Osteocyte (in vitro differentiated cells): ENCODE measurements around the gene ARID3C. TPM values are rescaled to one million over a fixed set of nuclear protein-coding genes. Genes with fewer than 3 reads are reported as not detected.
A peak's percentile ranks its signal among the peaks of the same experiment; 100 is the strongest.

Experiments
- DNase-seq: peaks from one replicate; pipeline ENCODE4 v3.0.0; 2021; ENCODE audit warnings: mixed read lengths; ENCODE audit not compliant: unreplicated experiment; ENCODE audit errors: extremely low spot score
- H3K27ac Mint-ChIP-seq: one replicate; pipeline ENCODE4 v1.8.0; 2021; ENCODE audit warnings: mild to moderate bottlenecking, mixed read lengths; ENCODE audit not compliant: unreplicated experiment
- H3K27me3 Mint-ChIP-seq: one replicate; pipeline ENCODE4 v1.8.0; 2021; ENCODE audit warnings: mixed read lengths; ENCODE audit not compliant: unreplicated experiment
- H3K36me3 Mint-ChIP-seq: one replicate; pipeline ENCODE4 v1.8.0; 2021; ENCODE audit warnings: mixed read lengths; ENCODE audit not compliant: unreplicated experiment
- H3K4me1 Mint-ChIP-seq: one replicate; pipeline ENCODE4 v1.8.0; 2021; ENCODE audit warnings: mixed read lengths; ENCODE audit not compliant: unreplicated experiment
- H3K4me3 Mint-ChIP-seq: one replicate; pipeline ENCODE4 v1.8.0; 2021; ENCODE audit warnings: mild to moderate bottlenecking, moderate library complexity, mixed read lengths; ENCODE audit not compliant: unreplicated experiment
- H3K9me3 Mint-ChIP-seq: one replicate; pipeline ENCODE4 v1.8.0; 2021; ENCODE audit warnings: mixed read lengths; ENCODE audit not compliant: unreplicated experiment
- total RNA-seq: library from RNA; stranded (reverse); gene quantifications from 2 replicates; pipeline ENCODE4 v1.2.1, GENCODE V29; 2021
- TF ChIP-seq, protein P1 (sequence below): fragments of 200-600 bp; sonication (generic); IDR thresholded peaks from 2 replicates; pipeline ENCODE4 v1.5.0; 2021; ENCODE audit warnings: antibody characterized with exemption, mild to moderate bottlenecking, moderate library complexity

ARID3C gene
- total RNA-seq, 1 donor from 2014 or later: not detected

DNA sequence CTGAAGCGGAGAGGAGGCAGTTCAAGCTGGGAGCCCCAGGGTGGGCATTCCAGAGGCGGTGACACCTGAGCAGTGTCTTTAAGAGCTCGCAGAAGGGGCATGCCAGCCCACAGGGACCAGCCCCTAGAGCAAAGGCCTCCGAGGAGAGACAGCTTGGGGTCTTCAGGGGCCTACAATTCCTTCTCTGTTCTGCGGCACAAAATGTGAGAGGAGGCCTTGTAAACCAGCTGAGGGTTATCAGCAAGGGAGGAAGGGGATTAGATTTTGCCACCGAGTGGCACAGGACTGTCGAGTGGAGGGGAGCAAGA is 9.2 kb upstream of the ARID3C start:
- H3K27me3 Mint-ChIP-seq: no peaks in the 10 kb centered on the region
- H3K4me3 Mint-ChIP-seq: peak overlapping the region; percentile 84
- TF ChIP-seq, protein P1, sequence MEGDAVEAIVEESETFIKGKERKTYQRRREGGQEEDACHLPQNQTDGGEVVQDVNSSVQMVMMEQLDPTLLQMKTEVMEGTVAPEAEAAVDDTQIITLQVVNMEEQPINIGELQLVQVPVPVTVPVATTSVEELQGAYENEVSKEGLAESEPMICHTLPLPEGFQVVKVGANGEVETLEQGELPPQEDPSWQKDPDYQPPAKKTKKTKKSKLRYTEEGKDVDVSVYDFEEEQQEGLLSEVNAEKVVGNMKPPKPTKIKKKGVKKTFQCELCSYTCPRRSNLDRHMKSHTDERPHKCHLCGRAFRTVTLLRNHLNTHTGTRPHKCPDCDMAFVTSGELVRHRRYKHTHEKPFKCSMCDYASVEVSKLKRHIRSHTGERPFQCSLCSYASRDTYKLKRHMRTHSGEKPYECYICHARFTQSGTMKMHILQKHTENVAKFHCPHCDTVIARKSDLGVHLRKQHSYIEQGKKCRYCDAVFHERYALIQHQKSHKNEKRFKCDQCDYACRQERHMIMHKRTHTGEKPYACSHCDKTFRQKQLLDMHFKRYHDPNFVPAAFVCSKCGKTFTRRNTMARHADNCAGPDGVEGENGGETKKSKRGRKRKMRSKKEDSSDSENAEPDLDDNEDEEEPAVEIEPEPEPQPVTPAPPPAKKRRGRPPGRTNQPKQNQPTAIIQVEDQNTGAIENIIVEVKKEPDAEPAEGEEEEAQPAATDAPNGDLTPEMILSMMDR: no peak
- peaks cover 20% of the 10 kb centered on the region for H3K4me1 Mint-ChIP-seq
- DNase-seq: no peak
- no peaks in the 10 kb centered on the region for H3K9me3 Mint-ChIP-seq
- peak overlapping the region; percentile 94 for H3K27ac Mint-ChIP-seq
- no peaks in the 10 kb centered on the region for H3K36me3 Mint-ChIP-seq

DNA sequence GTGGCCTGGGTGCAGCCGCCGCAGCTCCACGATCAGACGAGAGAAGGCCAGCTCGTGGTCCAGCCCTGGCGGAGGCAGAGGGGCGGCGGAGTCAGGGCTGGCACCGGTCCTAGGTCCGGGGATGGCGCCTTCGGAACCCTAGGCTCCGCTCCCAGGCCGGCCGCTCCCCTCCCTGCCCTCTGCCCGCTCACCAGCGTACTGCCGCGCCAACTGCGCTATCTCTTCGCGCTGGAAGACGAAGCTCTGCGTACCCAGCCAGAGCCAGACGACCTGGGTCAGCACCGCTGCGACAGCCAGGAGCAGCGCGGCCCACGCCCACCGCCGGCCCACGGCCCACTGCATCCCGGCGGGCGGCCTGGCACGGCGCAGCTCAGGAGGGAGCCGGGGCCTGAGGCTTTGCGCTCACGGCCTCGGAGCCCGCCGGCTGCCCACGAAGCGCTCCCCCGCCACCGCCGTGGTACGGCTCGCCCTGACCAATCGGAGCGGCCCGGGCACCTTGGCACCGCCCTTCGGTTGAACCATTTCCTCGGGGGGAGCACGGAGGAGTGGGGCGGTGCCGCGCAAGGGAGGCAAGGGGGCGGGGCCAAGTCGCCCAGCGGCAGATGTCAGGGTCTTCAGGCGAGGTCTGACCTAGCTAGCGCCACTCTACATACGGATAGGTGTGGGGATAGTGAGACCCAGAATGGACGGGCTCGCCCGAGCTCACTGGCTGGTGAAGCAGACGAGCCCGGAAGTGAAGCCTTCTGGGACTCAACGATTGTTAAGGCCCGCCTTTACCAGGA is 8.7 kb upstream of the ARID3C start, which contains the start of gene SIGMAR1:
Gene SIGMAR1, minus strand, starts transcription at position 432 of the 782 bp plus-strand sequence. Its CDS starts 90 bp downstream, at position 342.
- Mint-ChIP-seq H3K36me3 (no peaks in the 10 kb centered on the region), H3K9me3 (no peaks in the 10 kb centered on the region), H3K4me1 (peaks cover 20% of the 10 kb centered on the region), H3K4me3 (peak within 1 kb of the TSS; percentile 84), H3K27me3 (no peaks in the 10 kb centered on the region), H3K27ac (peak within 1 kb of the TSS; percentile 94)
- DNase-seq: peak; percentile 97
- TF ChIP-seq, protein P1: no peak

DNA sequence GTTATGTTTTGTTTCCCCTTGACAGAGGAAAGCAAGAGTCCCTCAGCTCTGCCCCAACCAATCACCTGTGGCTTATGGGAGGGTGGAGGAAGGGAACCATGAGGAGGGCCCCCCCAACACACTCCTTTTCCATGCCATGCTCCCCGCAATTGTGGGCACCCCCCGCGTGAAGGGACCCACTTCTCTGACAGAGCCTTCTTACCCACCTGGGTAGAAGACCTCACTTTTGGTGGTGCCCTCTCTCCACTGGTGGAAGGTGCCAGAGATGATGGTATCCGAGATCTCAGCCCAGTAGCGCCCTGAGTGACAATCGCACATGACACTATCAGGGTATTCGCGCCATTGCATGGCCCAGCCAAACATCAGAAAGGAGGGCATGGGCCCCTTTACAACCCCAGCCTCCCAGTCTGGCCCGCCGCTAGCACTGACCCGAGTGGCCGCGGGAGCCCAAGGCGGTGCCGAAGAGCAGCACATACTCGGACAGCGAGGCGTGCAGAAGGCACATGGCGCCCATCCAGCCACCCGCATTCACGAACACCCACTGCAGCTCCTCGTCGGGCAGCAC is 8.0 kb upstream of the ARID3C start:
- H3K27me3 Mint-ChIP-seq: peaks cover 3% of the 10 kb centered on the region
- peaks cover 20% of the 10 kb centered on the region for H3K4me1 Mint-ChIP-seq
- peak overlapping the region; percentile 38 for H3K27ac Mint-ChIP-seq
- peak overlapping the region; percentile 84 for H3K4me3 Mint-ChIP-seq
- TF ChIP-seq, protein P1: no peak
- no peak for DNase-seq
- H3K9me3 Mint-ChIP-seq: no peaks in the 10 kb centered on the region
- H3K36me3 Mint-ChIP-seq: no peaks in the 10 kb centered on the region

DNA sequence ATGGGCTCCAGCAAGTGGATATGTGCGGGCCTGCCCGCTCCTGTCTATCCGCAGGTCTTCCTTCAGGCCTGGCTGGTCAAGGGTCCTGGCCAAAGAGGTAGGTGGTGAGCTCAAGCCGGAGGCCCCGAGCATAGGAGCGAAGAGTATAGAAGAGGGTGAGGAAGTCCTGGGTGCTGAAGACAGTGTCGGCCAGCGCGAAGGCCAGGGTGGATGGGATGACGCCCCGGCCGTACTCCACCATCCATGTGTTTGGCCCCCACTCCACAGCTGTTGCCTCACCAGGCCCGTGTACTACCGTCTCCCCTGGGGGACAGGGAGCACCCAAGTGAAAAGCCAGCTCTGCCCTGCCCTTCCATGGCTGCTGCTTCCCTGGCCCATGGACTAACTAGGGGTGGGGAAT is 6.7 kb upstream of the ARID3C start:
- peaks cover 16% of the 10 kb centered on the region for H3K27me3 Mint-ChIP-seq
- DNase-seq: no peak
- H3K27ac Mint-ChIP-seq: no peak overlapping the region
- peaks cover 20% of the 10 kb centered on the region for H3K4me1 Mint-ChIP-seq
- H3K4me3 Mint-ChIP-seq: peak overlapping the region; percentile 60
- no peaks in the 10 kb centered on the region for H3K36me3 Mint-ChIP-seq
- no peaks in the 10 kb centered on the region for H3K9me3 Mint-ChIP-seq
- TF ChIP-seq, protein P1: no peak

DNA sequence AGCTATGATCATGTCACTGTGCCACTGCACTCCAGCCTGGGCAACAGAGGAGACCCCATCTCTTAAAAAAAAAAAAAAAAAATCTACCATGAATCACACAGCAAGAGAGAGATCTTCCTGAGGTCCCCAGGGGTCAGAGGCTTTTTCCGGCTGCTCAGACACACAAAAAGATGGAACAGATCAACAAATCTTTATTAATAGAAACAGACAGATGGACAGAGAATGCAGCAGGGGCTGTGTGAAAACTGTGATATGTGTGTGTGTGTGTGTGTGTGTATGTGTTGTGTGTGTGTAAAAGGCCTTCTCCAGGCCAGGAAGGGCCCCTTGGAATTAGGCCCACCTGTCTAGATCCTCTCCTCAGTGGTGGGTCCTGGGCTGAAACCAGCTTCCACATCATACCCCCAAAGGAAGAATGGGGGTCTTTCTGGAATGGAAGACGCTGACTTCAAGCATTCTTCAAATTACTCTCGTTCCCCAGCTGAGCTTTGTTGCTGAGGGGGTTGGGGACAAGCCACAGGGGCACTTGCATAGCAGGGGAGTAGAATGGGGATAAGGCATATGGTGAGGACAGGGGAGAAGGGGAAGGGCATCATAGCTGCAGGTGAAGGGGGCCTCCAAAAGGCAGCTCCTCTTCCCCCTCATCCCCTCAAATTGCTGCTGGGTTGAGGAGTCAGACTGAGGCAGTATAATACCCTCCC is 5.8 kb upstream of the ARID3C start:
- TF ChIP-seq, protein P1: no peak
- Mint-ChIP-seq H3K27me3 (peaks cover 25% of the 10 kb centered on the region), H3K9me3 (no peaks in the 10 kb centered on the region), H3K4me1 (peaks cover 21% of the 10 kb centered on the region), H3K4me3 (no peak overlapping the region), H3K27ac (no peak overlapping the region), H3K36me3 (no peaks in the 10 kb centered on the region)
- no peak for DNase-seq
